HT-29 (cell line): ENCODE measurements around the gene CREB3L2. TPM values are rescaled to one million over a fixed set of nuclear protein-coding genes. Genes with fewer than 3 reads are reported as not detected.
"Not testable (repeated sequence)": the region's sequence is repeated elsewhere in the genome, so short reads cannot be mapped to it uniquely, and the experiment has no call there.

Experiments
- DNase-seq: peaks from one replicate; pipeline ENCODE4 v3.0.0-alpha.2; 2015; ENCODE audit warnings: low spot score
- total RNA-seq: library from RNA; depleted of rRNA; stranded (reverse); fragments of >200 nt; shearing (Covaris generic); gene quantifications from 2 replicates; pipeline ENCODE4 v1.2.3, GENCODE V29; 2014; rRNA removed

The CREB3L2 gene
- total RNA-seq, 1 experiment from 2014 or later = 3.2 TPM

GRCh38 chr7:137846827-137847567, 154.9 kb downstream of the CREB3L2 start, which contains the start of gene DGKI:
Gene DGKI (minus strand): TSS chr7:137846974.
- DNase-seq = no peak

- no peak for DNase-seq
Observed at GRCh38 chr7:137846549-137846826, 155.4 kb downstream of the CREB3L2 start.

GRCh38 chr7:137844677-137845425, 157.0 kb downstream of the CREB3L2 start:
- DNase-seq = no peak

- DNase-seq = no peak
Observed at GRCh38 chr7:137839903-137840779, 161.7 kb downstream of the CREB3L2 start.

- no peak for DNase-seq
Observed at GRCh38 chr7:137838706-137839315, 163.1 kb downstream of the CREB3L2 start.

- DNase-seq = no peak
Observed at GRCh38 chr7:137836541-137836940, 165.3 kb downstream of the CREB3L2 start.

- DNase-seq = no peak
Observed at GRCh38 chr7:137836113-137836509, 165.8 kb downstream of the CREB3L2 start.

- DNase-seq = no peak
Observed at GRCh38 chr7:137835486-137836112, 166.3 kb downstream of the CREB3L2 start.

- DNase-seq = no peak
Observed at GRCh38 chr7:137834552-137834951, 167.3 kb downstream of the CREB3L2 start.

GRCh38 chr7:137832990-137833389, 168.9 kb downstream of the CREB3L2 start:
- DNase-seq = not testable (repeated sequence)

- no peak for DNase-seq
Observed at GRCh38 chr7:137832382-137832781, 169.5 kb downstream of the CREB3L2 start.

GRCh38 chr7:137831555-137831954, 170.3 kb downstream of the CREB3L2 start:
- DNase-seq = not testable (repeated sequence)

- no peak for DNase-seq
Observed at GRCh38 chr7:137829337-137829992, 172.4 kb downstream of the CREB3L2 start.

GRCh38 chr7:137828456-137828855, 173.4 kb downstream of the CREB3L2 start:
- no peak for DNase-seq

GRCh38 chr7:137825489-137825888, 176.4 kb downstream of the CREB3L2 start:
- no peak for DNase-seq

Other genes with a start within 250 kb of the CREB3L2 start
- not detected in 2 replicates for gene DGKI, start 155.1 kb downstream of the CREB3L2 start, total RNA-seq
- gene AKR1D1, start 74.4 kb upstream of the CREB3L2 start, total RNA-seq = not detected in 2 replicates